ENCODE results near the gene TPST1.
"Not testable (repeated sequence)": the region's sequence is repeated elsewhere in the genome, so short reads cannot be mapped to it uniquely, and the experiment has no call there.

TPST1 gene

DNA sequence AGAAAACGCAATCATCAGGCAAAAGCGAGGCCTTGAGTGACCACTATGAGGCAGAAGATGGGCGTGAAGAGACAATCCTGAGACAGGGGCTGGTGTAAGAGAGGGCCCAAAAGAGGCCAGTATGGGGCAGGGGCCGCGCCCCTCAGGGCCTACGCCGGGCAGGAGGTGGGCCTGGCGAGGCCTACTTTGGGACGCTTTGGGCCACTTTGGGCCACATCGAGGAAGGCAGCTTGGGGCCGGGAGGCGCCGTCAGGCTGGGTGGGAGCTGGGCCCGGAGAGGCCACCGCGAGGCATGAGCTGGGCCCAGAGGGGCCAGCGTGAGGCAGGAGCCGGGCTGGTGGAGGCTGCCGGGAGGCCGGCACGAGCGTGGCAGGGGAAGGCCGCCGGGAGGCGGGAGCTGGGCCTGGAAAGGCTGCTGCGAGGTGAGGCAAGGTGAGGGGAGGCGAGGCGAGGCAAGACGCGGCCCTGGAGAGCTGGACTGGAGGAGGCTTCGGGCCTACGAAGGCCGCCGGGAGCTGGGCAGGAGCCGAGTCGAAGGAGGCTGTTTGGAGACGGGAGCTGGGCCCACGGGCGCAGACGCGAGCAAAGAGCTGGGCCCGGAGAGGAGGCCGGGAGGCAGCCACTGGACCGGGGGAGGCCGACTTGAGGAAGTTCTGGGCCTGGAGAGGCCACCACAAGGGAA, 171.3 kb downstream of the TPST1 start:
- DNase-seq (ENCODE audit: low read depth in 2 of 2, low spot score in 1 of 2) = no peak

DNA sequence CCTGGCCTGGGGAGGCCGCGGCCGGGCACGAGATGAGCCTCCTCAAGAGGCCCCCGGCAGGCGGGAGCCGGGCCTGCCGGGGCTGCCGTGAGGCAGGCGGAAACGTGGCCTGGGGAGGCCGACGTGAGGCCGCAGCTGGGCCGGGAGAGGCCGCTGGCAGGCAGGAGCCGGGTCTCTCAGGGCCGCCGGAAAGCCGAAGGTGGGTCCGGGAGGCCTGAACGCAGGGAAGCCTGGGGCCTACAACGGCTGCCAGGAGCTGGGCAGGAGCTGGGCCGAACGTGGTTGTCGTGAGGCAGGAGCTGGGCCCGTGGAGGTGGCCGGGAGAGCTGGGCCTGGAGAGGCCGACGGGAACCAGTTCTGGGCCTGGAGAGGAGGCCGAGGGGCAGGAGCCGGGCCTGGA, 171.9 kb downstream of the TPST1 start:
- no peak for DNase-seq (ENCODE audit: low read depth in 2 of 2, low spot score in 1 of 2)

DNA sequence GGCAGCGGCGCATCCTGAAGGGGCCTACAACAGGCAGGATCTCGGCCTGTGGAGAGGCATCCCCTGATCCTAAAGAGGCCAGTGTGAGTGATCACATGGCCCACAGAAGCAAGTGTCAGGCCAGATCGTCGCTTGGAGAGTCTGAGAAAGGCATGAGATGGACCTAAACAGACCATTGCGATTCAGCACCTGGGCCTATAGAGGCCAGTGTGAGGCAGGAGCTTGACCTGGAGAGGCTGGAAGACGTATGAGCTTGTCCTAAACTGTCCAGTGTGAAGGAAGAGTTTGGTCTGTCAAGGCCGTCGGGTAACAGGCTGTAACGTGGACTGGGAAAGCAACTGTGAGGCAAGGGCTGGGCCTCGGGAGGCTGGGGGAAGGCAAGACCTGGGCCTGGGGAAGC, 172.6 kb downstream of the TPST1 start:
- no peak for DNase-seq (ENCODE audit: low read depth in 2 of 2, low spot score in 1 of 2)

DNA sequence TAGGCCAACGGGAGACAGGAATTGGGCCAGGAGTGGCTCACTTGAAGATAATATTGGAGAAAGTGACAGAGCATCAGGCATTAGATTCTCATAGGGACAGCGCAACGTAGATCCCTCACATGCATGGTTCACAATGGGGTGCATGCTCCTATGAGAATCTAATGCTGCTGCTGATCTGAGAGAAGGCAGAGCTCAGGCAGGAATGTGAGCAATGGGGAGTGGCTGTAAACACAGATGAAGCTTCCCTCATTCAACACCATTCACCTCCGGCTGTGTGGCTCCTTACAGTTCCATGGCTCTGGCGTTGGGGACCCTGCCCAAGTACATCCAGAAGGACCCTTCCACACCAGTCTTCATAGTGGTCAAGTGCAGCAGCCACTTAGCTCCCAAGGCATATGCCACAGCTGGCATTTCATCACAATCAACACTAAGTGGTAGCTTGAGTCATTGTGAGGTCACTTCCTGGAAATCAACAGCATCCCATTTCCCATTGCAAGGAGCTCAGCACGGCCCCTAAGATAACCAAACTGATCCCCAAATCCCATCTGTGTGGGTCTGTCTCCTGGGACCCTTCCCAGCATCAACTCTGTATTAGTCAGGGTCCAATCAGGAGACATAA, 174.5 kb downstream of the TPST1 start:
- DNase-seq (ENCODE audit: low read depth in 2 of 2, low spot score in 1 of 2) = no peak

DNA sequence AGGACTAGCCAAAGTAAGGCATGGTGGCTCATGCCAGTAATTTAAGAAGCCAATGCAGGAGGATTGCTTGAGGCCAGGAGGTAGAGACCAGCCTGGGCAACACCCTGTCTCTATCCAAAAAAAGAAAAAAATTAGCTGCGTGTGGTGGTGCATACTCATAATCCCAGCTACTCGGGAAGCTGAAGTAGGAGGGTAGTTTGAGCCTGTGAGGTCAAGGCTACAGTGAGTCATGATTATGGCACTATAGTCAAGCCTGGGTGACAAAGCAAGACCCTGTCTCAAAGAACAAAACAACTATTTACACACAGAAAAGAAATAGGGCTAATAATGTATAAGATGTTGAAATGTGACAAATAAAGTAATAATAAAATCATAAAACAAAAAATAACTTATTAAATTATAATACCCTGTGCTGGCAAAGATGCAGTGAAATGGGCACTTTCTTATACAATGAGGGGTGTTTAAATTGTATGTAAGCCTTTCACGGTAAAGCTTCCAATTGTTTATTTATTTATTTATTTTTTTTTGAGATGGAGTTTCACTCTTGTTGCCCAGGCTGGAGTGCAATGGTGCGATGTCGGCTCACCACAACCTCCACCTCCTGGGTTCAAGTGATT, 175.2 kb downstream of the TPST1 start:
- DNase-seq (ENCODE audit: low read depth in 2 of 2, low spot score in 1 of 2) = no peak

DNA sequence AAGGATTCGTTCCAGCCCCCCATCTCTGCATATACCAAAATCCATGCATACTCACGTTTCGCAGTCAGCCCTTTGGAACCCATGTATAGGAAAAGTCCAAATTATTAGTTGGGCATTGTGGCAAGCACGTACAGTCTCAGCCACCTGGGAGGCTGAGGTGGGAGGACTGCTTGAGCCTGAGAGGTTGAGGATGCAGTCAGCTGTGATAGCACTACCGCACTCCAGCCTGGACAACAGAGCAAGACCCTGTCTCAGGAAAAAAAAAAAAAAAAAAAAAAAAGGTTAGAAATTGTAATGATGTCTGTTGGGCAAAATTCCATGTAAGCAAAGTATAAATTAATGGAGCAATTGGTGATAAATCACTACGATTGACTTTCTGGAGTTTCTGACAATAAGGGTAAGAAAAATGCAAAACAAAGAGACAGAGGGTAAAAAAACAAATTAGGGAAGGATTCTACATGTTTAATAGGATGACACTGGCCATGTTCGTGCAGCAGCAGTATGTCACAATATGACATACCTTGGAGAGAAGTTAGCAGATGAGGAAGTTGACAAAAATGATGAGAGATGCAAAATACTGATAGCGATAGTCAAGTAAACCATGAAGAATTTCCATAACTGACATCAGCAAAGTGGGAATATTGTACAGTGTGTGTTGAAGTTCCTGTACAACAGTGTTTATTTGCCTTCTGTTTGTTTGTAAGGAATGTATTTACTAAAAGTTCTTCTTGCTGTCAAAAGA, 177.2 kb downstream of the TPST1 start:
- not testable (repeated sequence) for DNase-seq (ENCODE audit: low read depth in 2 of 2, low spot score in 1 of 2)

DNA sequence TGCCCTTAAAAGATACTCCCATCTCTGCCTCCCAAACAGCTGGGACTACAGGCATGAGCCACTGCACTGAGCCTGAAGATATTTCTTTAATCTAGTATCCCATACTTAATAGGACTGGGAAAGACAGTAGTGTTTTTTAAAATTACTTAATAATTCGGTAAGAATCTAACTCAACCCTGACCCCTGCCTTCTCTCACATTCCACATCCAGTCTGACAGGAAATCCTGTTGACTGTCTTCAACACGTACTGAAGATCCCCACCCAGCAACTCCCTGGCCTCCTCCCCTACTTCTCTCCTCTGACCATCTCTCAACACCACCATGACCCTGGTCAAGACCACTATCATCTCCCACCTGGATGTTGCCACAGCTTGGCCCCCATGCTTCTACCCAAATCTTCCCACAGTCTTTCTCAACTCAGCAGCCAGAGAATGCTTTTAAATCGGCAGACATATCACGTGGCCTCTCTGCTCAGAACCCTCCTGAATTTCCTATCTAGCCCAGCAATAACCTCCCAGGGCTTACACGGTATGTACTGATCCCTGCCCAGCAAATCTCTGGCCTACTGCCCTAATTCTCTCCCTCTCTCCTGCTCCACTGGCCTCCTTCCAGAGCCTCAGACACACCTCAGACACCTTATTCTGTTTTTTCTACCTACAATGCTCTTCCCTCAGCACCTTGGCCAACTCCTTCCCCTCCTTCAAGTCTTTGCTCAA, 180.2 kb downstream of the TPST1 start:
- DNase-seq (ENCODE audit: low read depth in 2 of 2, low spot score in 1 of 2) = not testable (repeated sequence)

DNA sequence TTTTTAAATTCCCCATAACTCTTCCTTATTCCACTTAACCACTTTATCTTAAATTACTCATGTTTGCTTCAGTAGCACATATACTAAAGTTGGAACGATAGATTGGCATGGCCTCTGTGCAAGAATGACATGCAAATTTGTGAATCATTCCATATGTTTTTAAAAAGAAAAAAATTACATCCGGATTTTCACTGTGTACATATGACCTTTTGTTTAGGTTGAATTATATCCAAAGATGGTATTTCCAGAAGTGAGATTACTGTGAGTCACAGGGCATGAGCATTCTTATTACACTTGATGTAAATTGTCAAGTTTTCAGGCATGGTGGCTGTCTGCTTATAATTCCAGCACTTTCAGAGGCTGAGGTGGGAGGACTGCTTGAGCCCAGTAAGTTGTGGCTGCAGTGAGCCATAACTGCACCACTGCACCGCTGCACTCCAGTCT, 190.0 kb downstream of the TPST1 start:
- DNase-seq (ENCODE audit: low read depth in 2 of 2, low spot score in 1 of 2) = not testable (repeated sequence)

DNA sequence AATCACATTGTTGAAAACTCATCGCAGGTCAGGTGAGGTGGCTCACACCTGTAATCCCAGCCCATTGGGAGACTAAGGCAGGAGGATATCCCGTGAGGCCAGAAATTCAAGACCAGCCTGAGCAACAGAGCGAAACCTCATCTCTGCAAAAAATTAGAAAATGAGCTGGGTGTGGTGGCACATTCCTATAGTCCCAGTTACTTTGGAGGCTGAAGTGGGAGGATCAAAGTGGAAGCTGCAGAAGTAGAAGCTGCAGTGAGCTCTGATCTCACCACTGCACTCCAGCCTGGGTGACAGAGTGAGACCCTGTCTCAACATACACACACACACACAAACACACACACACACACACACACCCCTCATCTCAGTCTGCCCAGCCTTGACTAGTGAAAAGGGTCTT, 190.9 kb downstream of the TPST1 start:
- DNase-seq (ENCODE audit: low read depth in 2 of 2, low spot score in 1 of 2) = not testable (repeated sequence)

DNA sequence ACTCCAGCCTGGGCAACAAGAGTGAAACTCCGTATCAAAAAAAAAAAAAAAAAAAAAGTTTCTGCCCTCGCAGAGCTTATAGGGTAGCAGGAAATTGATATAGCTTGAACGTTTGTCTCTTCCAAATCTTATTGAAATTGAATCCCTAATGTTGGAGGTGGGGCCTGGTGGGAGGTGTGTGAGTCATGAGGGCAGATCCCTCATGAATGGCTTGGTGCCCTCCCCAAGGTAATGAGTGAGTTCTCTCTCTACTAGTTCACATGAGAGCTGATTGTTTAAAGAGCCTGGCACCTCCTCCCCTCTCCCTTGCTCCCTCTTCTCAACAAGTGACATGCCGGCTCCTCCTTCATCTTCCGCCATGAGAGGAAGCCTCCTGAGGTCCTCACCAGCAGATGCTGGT, 193.7 kb downstream of the TPST1 start:
- not testable (repeated sequence) for DNase-seq (ENCODE audit: low read depth in 2 of 2, low spot score in 1 of 2)

DNA sequence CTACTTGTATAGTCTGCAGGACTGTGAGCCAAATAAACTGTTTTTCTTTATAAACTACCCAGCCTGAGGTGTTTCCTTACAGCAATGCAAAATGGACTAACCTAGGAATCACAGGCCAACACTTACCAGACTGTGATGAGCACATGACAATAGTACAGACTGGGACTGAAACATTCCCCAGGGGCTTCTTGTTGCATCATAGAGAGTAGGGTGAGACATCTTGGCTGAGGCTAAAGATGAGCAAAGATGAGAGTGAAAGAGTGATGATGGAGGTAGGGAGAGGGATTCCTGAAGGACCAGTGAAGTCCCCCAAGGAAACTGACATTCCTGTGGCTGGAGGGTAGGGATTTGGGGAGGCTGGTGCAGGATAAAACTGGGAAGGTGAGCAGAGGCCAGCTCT, 194.4 kb downstream of the TPST1 start:
- DNase-seq (ENCODE audit: low read depth in 2 of 2, low spot score in 1 of 2) = no peak

DNA sequence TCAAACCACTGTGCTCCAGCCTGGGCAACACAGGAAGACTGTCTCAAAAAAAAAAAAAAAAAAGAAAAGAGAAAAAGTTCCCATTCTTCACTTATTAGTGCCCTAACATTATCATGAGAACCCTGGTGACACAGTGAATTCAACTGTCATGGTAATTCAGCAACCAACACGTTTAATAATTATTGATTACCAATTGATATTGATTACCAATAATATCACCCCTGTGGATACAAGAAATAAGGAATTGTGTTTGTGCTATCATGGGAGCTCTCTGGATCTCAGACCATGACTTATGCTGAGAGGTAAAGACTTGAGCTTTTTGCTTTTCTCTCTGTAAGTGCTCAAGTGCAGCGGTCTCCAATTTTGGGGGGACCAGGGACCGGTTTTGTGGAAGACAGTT, 195.3 kb downstream of the TPST1 start:
- DNase-seq (ENCODE audit: low read depth in 2 of 2, low spot score in 1 of 2) = no peak

DNA sequence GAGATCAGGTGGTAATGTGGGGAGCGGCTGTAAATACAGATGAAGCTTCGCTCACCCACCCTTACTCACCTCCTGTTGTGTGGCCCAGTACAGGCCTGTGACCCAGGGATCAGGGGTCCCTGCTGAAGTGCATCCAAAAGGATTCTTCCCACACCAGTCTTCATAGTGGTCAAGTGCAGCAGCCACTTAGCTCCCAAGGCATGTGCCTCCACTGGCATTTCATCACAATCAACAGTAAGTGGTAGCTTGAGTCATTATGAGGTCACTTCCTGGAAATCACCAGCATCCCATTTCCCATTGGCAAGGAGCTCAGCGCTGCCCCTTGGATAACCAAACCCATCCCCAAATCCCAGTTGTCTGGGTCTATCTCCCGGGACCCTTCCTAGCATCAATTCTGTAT, 196.0 kb downstream of the TPST1 start:
- not testable (repeated sequence) for DNase-seq (ENCODE audit: low read depth in 2 of 2, low spot score in 1 of 2)

DNA sequence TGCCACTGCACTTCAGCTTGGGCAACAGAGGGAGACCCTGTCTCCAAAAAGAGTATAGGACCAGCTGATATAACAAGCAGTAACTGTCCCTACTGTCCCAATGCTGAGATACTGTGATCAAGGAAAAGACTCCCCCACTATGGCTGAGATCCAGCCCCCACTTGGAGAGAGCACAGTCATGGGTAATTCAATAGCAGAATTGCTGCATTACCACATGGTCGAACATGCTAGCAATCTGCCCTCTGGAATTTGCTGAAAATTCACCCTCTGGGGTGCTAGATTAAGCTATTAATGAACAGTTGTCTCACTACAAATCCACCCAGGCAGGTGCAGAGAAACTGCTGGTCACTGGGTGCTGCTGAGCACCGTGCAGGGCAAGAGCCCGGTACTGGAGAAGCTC, 196.8 kb downstream of the TPST1 start:
- not testable (repeated sequence) for DNase-seq (ENCODE audit: low read depth in 2 of 2, low spot score in 1 of 2)

DNA sequence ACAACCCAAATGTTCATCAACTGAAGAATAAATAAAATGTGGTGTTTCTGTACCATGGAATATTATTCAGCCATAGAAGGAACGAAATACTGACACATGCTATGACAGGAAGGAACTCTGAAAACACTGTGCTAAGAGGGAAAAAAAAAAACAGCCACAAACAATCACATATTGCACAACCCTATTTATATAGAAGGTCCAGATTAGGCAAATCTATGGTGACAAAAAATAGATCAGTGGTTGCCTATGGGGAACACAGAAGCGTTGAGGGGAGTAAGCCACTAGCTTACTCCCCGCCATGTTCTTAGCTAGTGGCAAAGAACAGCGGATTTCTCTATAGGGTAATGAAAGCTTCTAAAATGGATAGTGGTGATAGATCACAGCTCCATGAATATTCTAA, 198.4 kb downstream of the TPST1 start:
- no peak for DNase-seq (ENCODE audit: low read depth in 2 of 2, low spot score in 1 of 2)

DNA sequence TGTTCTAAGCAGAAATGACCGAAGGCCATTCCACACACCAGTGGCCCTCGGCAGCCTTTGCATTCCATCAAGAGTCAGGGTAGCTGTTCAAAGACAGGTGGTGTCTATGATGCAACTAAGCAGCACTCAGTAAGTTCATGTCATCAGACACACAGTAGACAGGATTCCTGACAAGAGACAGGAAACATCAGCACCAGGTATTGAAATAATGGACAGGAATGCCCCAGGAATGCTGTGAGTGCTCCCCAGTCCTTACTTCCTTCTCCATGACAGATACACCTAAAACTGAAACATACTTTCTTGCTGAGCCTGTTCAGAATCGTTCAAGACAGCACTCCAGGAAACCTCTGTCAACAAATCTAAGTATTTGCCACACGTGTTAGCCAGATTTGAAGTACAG, 204.4 kb downstream of the TPST1 start:
- DNase-seq (ENCODE audit: low read depth in 2 of 2, low spot score in 1 of 2) = no peak

Data from stimulated activated CD8-positive, alpha-beta memory T cell treated with anti-CD3 and anti-CD28 coated beads, Interleukin-4, amount 100 ng/mL, for 4 hours (primary cell).